Tibial nerve (tissue), 3 donors: ENCODE data around the gene SLC45A2.

ENCODE experiments used
- CTCF ChIP-seq, 5 experiments: fragments of 200-600 bp in 3 of 5; fragments of 450-650 bp in 2 of 5; sonication (generic) in 3 of 5; IDR thresholded peaks; one replicate each; pipeline ENCODE4 v1.5.1; 2016 to 2019; ENCODE audit warnings: antibody characterized with exemption in 5 of 5, mild to moderate bottlenecking in 3 of 5, moderate library complexity in 2 of 5
- POLR2A ChIP-seq, 2 donors: fragments of 450-650 bp; IDR thresholded peaks; one replicate each; pipeline ENCODE4 v1.6.1; 2017; ENCODE audit warnings: antibody characterized with exemption in 2 of 2, mild to moderate bottlenecking in 2 of 2, moderate library complexity in 2 of 2

GRCh38 chr5:33984671-33985124 is at the start of gene SLC45A2:
- TF ChIP-seq CTCF (IDR thresholded peaks at IDR 0.05) (no peak), POLR2A (IDR thresholded peaks at IDR 0.05) (no peak)
